Measurements from ENCODE around the gene PIWIL1. TPM values are rescaled to one million over a fixed set of nuclear protein-coding genes. Genes with fewer than 3 reads are reported as not detected.

Gene PIWIL1
- total RNA-seq, 4 donors from 2014 or later, result not detected

DNA sequence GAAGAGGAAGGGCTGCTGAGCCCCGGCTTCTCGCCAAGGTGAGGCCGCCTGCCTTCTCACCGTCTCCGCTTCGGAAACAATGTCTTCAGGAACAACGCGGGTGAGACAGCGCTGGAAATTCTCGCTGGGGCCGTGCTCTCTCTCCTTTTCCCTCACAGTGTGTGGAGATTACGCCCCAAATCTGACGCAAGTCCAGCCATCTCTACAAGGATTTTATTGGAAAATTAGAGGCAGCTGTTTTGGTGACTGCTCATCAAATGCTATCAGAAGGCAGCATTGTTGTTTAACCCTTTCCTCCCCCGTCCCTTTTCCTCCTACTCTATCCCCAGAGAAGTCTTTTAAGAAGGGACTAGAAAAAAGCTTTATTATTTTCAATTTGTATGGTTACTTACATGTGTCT lies 53.5 kb downstream of the PIWIL1 start:
- TF ChIP-seq, protein P1, sequence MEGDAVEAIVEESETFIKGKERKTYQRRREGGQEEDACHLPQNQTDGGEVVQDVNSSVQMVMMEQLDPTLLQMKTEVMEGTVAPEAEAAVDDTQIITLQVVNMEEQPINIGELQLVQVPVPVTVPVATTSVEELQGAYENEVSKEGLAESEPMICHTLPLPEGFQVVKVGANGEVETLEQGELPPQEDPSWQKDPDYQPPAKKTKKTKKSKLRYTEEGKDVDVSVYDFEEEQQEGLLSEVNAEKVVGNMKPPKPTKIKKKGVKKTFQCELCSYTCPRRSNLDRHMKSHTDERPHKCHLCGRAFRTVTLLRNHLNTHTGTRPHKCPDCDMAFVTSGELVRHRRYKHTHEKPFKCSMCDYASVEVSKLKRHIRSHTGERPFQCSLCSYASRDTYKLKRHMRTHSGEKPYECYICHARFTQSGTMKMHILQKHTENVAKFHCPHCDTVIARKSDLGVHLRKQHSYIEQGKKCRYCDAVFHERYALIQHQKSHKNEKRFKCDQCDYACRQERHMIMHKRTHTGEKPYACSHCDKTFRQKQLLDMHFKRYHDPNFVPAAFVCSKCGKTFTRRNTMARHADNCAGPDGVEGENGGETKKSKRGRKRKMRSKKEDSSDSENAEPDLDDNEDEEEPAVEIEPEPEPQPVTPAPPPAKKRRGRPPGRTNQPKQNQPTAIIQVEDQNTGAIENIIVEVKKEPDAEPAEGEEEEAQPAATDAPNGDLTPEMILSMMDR (IDR thresholded peaks at IDR 0.05; ENCODE audit: low read depth), result no peak

- TF ChIP-seq, protein P1 (IDR thresholded peaks at IDR 0.05; ENCODE audit: low read depth), result no peak
These were observed 57.2 kb downstream of the PIWIL1 start for GRCh38 chr12:130394906-130395305.

GRCh38 chr12:130396667-130397066 lies 59.0 kb downstream of the PIWIL1 start:
- TF ChIP-seq, protein P1 (IDR thresholded peaks at IDR 0.05; ENCODE audit: low read depth), result no peak

GRCh38 chr12:130398100-130398848 lies 60.6 kb downstream of the PIWIL1 start:
- TF ChIP-seq, protein P1 (IDR thresholded peaks at IDR 0.05; ENCODE audit: low read depth), result no peak

GRCh38 chr12:130401703-130402102 lies 64.0 kb downstream of the PIWIL1 start:
- TF ChIP-seq, protein P1 (IDR thresholded peaks at IDR 0.05; ENCODE audit: low read depth), result no peak

GRCh38 chr12:130405332-130405731 lies 67.6 kb downstream of the PIWIL1 start:
- TF ChIP-seq, protein P1 (IDR thresholded peaks at IDR 0.05; ENCODE audit: low read depth), result no peak

GRCh38 chr12:130412384-130412783 lies 74.7 kb downstream of the PIWIL1 start:
- TF ChIP-seq, protein P1 (IDR thresholded peaks at IDR 0.05; ENCODE audit: low read depth), result no peak
